Measurements from ENCODE around the gene EMC10. TPM values are rescaled to one million over a fixed set of nuclear protein-coding genes. Genes with fewer than 3 reads are reported as not detected.

Gene EMC10
- polyA plus RNA-seq, 1 experiment: 89.1 TPM

GRCh38 chr19:50447053-50447452 lies 29.3 kb upstream of the EMC10 start:
- no peak overlapping the region for H3K4me3 ChIP-seq (ENCODE audit: low read depth, low read length)
- ChIA-PET POLR2A (no interaction called here), CTCF (no interaction called here)
- H3K36me3 ChIP-seq (ENCODE audit: control insufficient read depth, insufficient read depth, low read length): no peaks in the 10 kb centered on the region
- DNase-seq (ENCODE audit: low read depth): no peak
- no peaks in the 10 kb centered on the region for H3K27me3 ChIP-seq (ENCODE audit: control insufficient read depth, insufficient read depth, low read length)
- TF ChIP-seq CTCF (IDR thresholded peaks at IDR 0.05; ENCODE audit: insufficient read depth, low read depth, low read length): no peak

- TF ChIP-seq CTCF (IDR thresholded peaks at IDR 0.05; ENCODE audit: insufficient read depth, low read depth, low read length): no peak
These were observed 28.6 kb upstream of the EMC10 start for GRCh38 chr19:50447750-50448149.

GRCh38 chr19:50449236-50449899 lies 26.9 kb upstream of the EMC10 start:
- ChIA-PET CTCF (interaction anchor here (1.3 to 2.0 kb wide), 3 partner anchors 12 to 92 kb away, joined by 5 to 9 read pairs (median 5); no protein-coding TSS in a partner anchor), POLR2A (no interaction called here)
- no peak for DNase-seq (ENCODE audit: low read depth)
- Histone ChIP-seq H3K27me3 (ENCODE audit: control insufficient read depth, insufficient read depth, low read length) (no peaks in the 10 kb centered on the region), H3K36me3 (ENCODE audit: control insufficient read depth, insufficient read depth, low read length) (no peaks in the 10 kb centered on the region), H3K4me3 (ENCODE audit: low read depth, low read length) (no peak overlapping the region)
- no peak for TF ChIP-seq CTCF (IDR thresholded peaks at IDR 0.05; ENCODE audit: insufficient read depth, low read depth, low read length)

More at GRCh38 chr19:50447750-50448149, 28.6 kb upstream of the EMC10 start:
- CTCF ChIA-PET: no interaction called here
- no peak for DNase-seq (ENCODE audit: low read depth)
- Histone ChIP-seq H3K4me3 (ENCODE audit: low read depth, low read length) (no peak overlapping the region), H3K36me3 (ENCODE audit: control insufficient read depth, insufficient read depth, low read length) (no peaks in the 10 kb centered on the region), H3K27me3 (ENCODE audit: control insufficient read depth, insufficient read depth, low read length) (no peaks in the 10 kb centered on the region)
- POLR2A ChIA-PET: no interaction called here

GRCh38 chr19:50450369-50451222 lies 25.7 kb upstream of the EMC10 start:
- no peak overlapping the region for H3K4me3 ChIP-seq (ENCODE audit: low read depth, low read length)
- POLR2A ChIA-PET: no interaction called here

More at GRCh38 chr19:50450369-50451222, 25.7 kb upstream of the EMC10 start:
- Histone ChIP-seq H3K27me3 (ENCODE audit: control insufficient read depth, insufficient read depth, low read length) (no peaks in the 10 kb centered on the region; the same call in none of the 2 replicates), H3K36me3 (ENCODE audit: control insufficient read depth, insufficient read depth, low read length) (no peaks in the 10 kb centered on the region)
- CTCF ChIA-PET: interaction anchor here (0.9 to 2.0 kb wide), 3 partner anchors 11 to 93 kb away, joined by 4 to 9 read pairs (median 5); no protein-coding TSS in a partner anchor
- no peak for DNase-seq (ENCODE audit: low read depth)
- no peak for TF ChIP-seq CTCF (IDR thresholded peaks at IDR 0.05; ENCODE audit: insufficient read depth, low read depth, low read length)

All from BJ (cell line).